GM19468 (cell line): ENCODE results near the gene ZNF579.
"Not testable (repeated sequence)": the region's sequence is repeated elsewhere in the genome, so short reads cannot be mapped to it uniquely, and the experiment has no call there.

Experiments used
- ATAC-seq: cut with Tn5 transposase; IDR thresholded peaks from one replicate; pipeline ENCODE4 v1.9.1; 2021; ENCODE audit warnings: mild to moderate bottlenecking, moderate library complexity, moderate number of reproducible peaks; ENCODE audit not compliant: unreplicated experiment; ENCODE audit errors: extremely low read depth

ZNF579 gene

DNA sequence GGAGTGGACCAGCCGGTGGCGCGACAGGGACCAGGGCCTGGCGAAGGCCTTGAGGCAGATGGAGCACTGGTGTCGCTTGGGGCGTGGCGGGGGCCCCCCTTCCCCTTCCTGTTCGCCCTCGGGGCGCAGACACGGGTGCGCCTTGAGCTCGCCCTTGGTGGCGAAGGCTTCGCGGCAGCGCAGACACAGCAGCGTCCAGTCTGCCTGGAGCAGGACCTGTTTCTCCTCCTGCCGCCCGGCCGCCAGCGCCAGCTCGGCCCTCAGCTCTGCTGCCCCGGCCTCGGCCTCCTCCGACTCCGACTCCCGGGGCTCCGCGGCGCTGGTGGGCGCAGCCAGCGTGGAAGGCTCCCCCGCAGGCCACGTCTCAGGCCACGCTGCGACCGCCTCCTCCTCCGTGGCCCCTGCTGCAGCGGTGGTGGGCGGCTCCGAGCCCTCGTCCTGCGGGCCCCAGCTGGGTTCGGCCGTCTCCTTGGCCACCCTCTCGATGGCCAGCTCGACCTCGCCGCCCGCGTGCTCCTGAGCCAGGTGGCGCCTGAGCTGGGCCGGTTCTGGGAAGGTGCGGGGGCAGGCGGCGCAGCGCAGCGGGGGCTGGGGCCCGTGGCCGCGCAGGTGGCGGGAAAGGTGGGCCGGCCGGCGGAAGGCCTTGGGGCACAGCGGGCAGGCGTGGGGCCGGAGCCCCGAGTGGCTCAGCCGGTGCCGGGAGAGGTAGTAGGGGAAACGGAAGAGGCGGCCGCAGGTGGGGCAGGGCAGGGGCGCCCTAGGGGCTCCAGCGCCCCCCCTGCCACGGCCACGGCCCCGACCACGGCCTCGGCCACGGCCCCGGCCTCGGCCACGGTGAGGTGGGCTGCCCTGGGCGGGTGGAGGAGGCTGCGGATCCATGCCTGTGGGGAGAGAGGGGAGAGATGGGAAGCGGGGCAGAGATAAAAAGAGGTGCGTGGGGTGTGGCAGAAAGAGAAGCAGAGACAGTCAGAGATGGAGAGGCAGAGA lies 1.6 kb downstream of the ZNF579 start:
- no peak for ATAC-seq

DNA sequence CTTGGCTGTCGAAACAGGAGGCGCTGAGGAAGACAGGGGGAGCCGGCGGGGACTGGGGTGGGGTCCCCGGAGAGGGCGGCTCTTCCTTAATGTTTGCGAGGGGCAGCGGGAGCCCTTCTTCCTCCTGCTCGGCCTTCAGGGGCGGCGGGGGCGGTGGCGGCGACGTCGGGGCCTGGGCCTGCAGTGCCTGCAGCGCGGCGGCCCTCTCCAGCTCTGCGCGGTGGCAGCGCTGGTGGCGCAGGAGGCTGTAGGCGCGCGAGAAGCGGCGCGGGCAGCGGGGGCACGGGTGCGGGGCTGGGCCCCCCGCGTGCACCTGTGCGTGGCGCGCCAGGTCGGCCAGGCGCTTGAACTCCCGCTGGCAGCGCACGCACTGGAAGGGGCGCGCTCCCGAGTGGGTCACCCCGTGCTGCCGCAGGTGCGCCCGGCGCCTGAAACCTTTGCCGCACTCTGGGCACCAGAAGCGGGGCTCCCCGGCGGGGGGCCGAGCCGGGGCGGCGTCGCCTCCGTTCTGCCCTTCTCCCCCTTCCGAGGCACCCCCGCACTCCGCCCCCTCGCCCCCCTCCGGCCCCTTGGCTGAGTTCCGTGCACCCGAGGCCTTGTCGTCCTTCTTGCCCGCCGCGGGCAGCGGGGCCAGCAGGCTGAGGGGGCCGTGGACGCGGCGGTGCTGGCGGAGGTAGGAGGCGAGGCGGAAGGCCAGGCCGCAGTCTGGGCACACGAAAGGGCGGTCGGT lies 2.5 kb downstream of the ZNF579 start:
- ATAC-seq, result no peak

DNA sequence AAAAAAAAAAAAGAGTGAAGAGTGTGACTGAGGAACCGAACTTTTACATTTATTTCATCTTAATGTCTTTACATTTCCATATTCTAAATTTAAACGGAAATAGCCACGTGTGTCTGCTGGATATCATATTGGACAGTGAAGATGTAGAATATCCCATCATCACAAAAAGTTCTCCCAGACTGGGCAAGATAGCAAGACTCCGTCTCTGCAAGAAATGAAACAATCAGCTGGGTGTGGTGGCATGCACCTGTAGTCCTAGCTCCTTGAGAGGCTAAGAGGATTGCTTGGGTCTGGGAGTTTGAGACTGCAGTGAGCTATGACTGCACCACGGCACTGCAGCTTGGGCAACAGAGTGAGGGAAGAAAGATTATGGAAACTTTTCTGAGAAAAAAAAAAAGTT lies 3.9 kb downstream of the ZNF579 start:
- no peak for ATAC-seq

DNA sequence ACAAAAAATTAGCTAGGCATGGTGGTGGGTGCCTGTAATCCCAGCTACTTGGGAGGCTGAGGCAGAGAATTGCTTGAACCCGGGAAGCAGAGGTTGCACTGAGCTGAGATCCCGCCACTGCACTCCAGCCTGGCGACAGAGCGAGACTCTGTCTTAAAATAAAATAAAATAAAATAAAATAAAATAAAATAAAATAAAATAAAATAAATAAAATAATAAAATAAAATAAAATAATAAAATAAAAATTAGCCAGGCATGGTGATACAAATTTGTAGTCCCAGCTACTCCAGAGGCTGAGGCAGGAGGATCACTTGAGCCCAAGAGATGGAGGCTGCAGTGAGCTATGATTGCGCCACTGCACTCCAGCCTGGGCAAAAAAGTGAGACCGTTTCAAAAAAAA lies 6.7 kb downstream of the ZNF579 start:
- not testable (repeated sequence) for ATAC-seq

DNA sequence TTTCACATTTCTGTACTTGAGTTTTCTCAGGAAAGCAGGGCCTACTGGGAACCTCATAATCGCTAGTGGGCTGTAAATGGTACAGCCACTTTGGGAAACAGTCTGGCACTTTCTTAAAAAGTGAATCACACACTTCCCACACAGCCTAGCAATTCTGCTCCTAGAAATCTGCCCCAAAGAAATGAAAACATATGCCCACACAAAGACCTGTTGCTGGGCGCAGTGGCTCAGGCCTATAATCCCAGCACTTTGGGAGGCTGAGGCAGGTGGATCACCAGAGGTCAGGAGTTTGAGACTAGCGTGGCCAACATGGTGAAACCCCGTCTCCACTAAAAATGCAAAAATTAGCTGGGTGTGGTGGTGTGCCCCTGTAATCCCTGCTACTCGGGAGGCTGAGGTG lies 11.2 kb downstream of the ZNF579 start:
- not testable (repeated sequence) for ATAC-seq

DNA sequence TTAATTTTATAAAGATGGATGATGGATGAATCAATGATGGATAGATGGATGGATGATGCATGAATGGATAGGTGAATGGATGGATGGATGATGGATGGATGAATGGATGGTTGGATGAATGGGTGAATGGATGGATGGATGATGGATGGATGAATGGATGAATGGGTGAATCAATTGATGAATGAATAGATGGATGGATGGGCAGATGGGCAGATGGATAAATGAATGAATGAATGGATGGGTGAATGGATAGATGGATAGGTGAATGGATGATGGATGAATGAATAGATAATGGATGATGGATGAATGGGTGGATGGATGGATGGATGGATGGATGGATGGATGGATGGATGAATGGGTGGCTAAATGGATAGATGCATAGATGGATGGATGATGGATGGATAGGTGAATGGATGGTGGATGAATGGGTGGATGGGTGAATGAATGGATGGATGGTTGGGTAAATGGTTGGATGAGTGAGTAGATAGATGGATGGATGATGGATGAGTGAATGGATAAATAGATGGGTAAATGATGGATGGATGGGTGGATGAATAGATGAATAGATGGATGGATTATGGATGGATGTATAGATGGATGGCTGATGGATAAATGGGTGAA lies 12.8 kb downstream of the ZNF579 start:
- no peak for ATAC-seq

DNA sequence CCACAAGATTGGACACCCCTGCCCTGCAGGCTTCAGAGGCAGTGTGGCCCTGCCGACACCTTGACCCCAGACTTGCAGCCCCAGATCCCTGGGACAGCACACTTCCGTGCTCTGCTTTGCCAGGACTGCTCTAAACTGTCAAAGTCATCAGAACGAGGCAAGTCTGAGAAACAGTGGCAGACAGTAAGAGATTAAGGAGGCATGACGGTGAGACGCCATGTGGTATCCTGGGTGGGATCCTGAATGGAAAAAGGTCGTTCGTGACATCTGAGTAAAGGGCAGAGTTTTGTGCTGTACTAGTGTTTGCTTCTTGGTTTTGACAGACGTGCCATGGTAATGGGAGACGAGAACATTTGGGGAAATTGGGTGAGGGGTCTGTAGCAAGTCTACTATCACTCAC lies 13.8 kb downstream of the ZNF579 start:
- no peak for ATAC-seq

DNA sequence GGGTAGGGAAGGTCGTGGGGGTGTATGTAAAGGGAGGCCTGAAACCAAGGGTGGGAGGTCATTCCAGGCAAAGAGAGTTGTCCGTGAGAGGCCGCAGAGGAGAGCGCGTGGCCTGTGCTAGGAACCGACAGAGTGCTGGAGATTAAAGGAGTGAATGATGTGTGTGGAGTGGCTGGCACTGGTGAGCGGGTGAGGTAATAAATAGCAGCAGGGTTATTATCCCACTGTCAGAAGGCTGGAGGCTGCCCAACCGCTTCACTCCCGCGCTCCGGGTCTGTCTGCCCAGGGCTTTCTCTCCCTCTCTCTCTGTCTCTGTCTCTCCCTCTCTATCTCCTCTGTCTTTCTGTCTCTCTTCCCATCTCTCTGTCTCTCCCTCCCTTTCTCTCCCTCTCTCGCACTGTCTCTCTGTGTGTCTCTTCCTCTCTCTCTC lies 17.4 kb downstream of the ZNF579 start:
- ATAC-seq, result no peak

DNA sequence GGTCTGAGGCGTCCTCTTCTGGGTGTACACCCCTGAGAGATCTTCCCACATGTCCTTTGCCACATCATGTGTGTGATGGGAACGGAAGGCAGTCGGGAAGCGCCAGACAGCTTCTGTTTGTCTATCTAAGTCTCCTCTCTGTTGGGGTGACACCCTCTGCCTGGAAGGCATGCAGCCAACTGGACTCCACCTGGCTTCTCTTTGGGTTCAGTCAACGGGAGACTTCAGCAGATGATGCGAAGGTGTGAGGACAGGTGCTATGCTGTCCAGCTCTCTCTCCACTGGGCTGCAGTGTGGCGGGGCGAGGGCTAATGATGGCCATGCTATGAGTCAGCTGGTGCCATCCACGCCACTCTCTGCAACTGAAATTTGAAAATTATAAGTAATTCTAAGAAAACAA lies 21.0 kb downstream of the ZNF579 start:
- no peak for ATAC-seq

DNA sequence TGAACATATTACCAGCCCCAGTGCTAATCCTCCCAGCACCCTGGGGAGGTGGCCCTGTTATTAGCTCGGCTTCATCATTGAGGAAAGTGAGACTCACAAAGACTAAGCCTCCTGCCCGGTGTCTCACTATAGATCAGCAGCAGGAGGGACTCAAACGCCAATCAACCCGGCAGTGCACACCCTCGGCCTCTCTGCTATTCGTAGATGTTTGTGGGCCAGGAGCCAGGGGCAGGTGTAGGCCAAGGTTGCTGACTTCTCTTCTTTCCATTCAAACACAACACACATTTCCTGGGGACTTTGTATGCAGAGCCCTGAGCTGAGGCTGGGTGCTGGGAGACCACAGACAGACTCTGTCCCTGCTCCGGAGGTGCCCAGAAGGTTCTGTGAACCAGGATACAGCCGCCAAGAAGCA lies 25.9 kb downstream of the ZNF579 start:
- ATAC-seq, result no peak

DNA sequence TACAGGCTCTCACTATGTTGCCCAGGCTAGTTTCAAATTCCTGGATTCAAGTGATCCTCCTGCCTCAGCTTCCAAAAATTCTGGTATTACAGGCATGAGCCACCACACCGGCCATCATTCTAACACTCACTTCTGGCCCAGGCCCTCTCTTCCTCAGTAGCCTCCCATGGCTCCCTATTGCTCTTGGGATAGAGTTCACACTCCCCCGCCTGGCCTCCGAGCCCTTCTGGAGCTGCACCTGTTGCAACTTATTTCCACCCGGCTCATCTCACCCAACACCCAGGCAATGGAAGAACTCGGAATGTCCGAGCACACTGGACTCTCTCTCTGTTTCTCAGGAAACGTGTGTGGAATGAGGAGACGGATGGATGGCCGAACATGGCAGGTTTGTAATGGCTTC lies 26.3 kb downstream of the ZNF579 start:
- ATAC-seq, result no peak

DNA sequence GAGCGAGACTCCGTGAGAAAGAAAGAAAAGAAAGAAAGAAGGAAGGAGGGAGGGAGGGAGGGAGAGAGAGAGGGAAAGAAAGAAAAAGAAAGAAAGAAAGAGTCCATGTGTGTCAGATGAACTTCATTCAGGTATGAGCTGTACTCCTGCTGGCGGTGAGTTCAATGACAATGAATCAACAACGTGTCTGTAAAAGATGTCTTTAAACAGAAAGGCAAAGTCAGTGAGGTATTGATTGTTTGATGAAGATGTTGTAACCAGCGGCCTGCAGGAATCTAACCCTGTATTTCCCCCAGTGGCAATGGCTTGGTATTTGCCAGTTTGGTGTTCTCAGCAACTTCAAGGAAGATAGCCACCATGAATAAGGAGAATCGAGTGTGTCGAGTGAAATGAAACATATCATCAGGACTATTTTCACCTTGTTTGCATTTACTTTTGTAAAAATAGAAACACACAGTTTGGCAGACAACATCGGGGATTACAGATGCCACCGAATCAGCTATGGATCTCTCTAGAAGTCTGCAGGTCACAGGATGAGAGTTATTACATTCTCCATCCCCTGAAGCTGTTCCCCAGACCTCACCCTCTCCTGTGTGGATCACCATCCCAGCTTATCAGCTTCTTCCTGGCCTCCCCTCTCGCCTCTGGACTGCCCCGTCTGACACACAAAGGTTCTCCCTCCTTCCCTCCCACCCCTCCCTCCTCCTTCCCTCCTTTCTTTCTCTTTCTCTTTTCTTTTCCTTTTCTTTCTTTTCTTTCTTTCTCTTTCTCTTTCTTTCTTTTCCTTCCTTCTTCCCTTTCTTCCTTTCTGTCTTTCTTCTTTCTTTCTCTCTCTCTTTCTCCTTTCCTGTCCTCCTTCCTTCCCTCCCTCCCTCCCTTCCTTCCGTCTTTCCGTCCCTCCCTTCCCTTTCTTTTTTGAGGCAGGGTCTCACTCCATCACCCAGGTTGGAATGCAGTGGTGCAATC lies 27.1 kb downstream of the ZNF579 start:
- ATAC-seq, result no peak

DNA sequence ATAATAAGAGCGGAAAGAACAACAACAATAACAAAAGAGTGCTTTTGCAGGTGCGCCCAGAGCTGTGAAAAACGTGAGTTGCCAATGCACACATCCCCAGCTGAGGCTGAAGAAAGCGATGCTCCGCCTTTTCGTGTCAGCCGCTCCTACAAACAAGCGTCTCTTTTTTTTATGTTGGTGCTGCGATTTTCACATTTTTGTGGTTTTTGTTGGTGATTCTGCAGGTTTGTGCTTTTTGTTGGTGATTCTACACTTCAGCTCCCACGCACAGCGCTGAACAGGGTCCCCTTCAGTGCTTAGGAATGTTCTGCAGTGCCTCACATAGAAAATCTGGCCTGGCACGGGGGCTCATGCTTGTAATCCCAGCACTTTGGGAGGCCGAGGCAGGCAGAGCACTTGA lies 28.0 kb downstream of the ZNF579 start:
- ATAC-seq, result no peak

DNA sequence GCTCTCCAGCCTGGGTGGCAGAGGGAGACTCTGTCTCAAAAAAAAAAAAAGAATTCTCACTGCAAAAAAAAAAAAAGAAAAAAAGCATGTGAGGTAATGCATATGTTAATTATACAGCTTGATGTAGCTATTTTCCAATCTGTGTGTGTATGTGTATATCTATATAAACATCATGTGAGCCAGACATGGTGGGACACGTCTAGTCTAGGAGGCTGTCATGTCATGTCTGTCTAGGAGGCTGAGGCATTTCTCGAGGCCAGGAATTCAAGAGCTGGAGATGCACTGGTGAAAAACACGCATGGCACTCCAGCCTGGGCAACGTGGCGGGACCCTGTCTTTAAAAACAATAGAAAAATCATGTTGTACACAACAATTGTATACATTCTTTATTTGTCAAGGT lies 28.4 kb downstream of the ZNF579 start:
- no peak for ATAC-seq

DNA sequence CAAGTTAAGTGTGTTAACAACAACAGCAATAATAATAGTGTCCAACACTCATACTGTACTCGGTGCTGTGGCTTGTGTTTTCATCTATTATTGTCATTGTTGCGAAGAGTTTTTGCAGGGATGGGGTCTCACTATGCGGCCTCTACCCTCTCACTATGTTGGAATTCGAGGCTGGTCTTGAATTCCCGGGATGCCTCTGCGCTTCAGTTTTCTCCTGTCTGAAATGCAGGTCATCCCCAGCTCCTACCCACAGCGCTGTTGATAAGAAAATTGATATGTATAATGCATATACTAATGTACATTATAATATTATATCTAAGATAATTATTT lies 30.4 kb downstream of the ZNF579 start:
- ATAC-seq, result no peak

DNA sequence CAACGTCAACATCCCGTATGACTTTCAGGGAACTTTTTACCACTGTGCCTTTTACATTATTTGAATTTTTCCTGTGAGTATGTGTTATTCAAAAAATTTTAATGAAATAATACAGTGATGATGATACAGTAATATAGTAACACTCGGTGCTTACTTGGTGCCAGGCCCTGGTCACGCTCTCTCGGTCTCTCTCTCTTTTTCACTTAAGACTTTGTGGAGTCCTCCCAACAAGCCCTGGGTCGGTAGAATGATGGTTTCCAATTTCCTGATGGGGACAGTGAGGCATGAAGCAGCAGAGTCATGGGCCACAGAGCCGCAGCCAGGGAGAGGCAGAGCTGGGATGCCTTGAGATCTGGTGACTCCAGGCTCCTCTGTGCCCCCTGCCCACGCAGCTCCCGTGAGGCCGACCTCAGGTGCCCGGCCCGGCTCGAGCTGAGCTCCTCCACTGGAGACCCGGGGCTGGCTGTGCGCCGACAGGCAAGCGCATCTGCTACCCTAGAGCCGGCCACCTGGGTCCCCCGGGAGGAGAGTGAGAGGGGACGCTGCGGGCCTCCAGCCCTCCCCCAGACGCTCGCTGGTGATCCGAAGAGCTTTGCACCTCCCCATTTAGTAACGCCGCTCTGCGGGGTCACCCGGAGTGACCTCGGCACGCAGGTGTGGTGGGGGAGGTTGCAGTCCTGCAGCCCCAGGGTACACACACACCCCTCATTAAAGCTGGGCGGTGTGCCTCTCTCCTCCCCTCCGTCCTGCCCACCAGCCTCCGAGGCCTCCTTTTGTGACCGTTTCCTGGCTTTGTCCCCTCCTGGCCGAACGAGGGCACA lies 30.9 kb downstream of the ZNF579 start:
- no peak for ATAC-seq

DNA sequence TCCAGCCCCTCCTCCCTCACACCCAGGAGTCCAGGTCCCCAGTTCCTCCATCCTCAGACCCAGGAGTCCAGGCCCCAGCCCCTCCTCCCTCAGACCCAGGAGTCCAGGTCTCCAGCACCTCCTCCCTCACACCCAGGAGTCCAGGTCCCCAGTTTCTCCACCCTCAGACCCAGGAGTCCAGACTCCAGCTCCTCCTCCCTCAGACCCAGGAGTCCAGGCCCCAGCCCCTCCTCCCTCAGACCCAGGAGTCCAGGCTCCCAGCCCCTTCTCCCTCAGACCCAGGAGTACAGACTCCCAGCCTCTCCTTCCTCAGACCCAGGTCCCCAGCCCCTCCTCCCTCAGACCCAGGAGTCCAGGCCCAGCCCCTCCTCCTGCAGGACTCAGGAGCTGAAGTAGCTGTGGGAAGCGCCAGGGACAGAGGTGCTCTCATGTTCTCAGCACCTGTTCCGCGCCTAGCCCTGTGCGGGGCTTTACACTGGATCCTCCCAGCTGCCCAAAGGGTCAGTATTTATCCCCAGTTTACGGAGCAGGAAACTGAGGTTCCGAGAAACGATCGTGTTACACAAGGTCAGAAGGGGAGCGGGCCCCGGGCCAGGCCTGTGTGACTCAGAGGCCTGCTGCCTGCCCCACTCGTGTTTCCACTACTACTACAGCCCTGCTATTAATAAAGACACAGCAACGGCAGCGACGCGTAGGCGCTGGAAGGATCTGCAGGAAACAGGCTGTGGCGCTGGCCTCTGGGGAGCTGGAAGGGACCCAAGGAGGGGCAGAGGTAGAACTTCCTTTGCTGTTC lies 33.6 kb downstream of the ZNF579 start:
- ATAC-seq, result no peak

DNA sequence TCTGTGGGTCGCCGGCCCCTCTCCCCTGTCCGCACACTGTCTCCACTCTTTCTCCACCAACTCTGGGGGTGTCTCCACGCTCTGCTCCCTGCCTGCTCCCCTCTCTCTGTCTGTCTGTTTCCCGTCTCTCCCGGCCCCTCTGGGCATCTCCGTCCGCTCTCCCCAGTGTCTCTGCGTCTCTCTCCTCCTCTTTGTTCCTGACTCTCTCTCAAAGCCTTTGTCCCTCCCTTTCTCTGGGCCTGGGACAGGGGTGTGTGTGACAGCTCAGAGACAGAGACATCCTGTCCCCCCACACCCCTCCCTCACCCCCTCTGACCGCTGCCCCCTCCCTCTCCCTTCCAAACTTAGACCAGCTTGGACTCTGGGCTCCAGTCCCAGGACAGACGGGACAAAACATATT lies 34.6 kb downstream of the ZNF579 start:
- ATAC-seq, result no peak
